ENCODE measurements around the gene FGD2. TPM values are rescaled to one million over a fixed set of nuclear protein-coding genes. Genes with fewer than 3 reads are reported as not detected.

The FGD2 gene
- total RNA-seq, 1 experiment from 2014 or later = 0.19 TPM

- no peak overlapping the region for H3K27ac Mint-ChIP-seq (ENCODE audit: unreplicated experiment)
Observed at GRCh38 chr6:37077905-37078296, 72.4 kb downstream of the FGD2 start.

More at GRCh38 chr6:37077905-37078296, 72.4 kb downstream of the FGD2 start:
- H3K36me3 Mint-ChIP-seq (ENCODE audit: insufficient read depth, unreplicated experiment) = no peaks in the 10 kb centered on the region
- intact Hi-C loops (cut with micrococcal nuclease; ENCODE audit: unreplicated experiment) = no loop called here
- H3K27me3 Mint-ChIP-seq (ENCODE audit: unreplicated experiment) = no peaks in the 10 kb centered on the region
- no peak overlapping the region for H3K4me3 Mint-ChIP-seq (ENCODE audit: low read depth, unreplicated experiment)
- no peak for TF ChIP-seq CTCF (IDR thresholded peaks at IDR 0.05; ENCODE audit: unreplicated experiment)
- no peaks in the 10 kb centered on the region for H3K9me3 Mint-ChIP-seq (ENCODE audit: low read depth, unreplicated experiment)
- H3K4me1 Mint-ChIP-seq (ENCODE audit: low read depth, unreplicated experiment) = peaks cover 16% of the 10 kb centered on the region
- BruUV-seq (replicated peaks) = no TSS peak
- no peak for DNase-seq
- CTCF ChIA-PET = no interaction called here

Other genes starting within 250 kb of the FGD2 start
- gene CPNE5, start 166.2 kb upstream of the FGD2 start, total RNA-seq (2022) = 0.12 TPM in 1 of 2 replicates, not detected in the other
- gene PPIL1, start 130.9 kb upstream of the FGD2 start, total RNA-seq (2022) = 59.6 and 64.4 TPM in 2 replicates
- gene C6orf89, start 119.7 kb upstream of the FGD2 start, total RNA-seq (2022) = 58.3 and 61.1 TPM in 2 replicates
- 0.17 and 0.32 TPM in 2 replicates for gene PI16, start 50.9 kb upstream of the FGD2 start, total RNA-seq (2022)
- 288 and 291 TPM in 2 replicates for gene MTCH1, start 19.5 kb upstream of the FGD2 start, total RNA-seq (2022)
- gene PIM1, start 164.5 kb downstream of the FGD2 start, total RNA-seq (2022) = 18.6 and 19.1 TPM in 2 replicates